Chondrocyte (in vitro differentiated cells): ENCODE data around the gene CTH. TPM values are rescaled to one million over a fixed set of nuclear protein-coding genes. Genes with fewer than 3 reads are reported as not detected.

Source experiments
- DNase-seq: peaks from one replicate; pipeline ENCODE4 v3.0.0; 2021; ENCODE audit warnings: mixed read lengths, low spot score
- H3K27ac Mint-ChIP-seq: one replicate; pipeline ENCODE4 v1.8.0; 2021; ENCODE audit warnings: mild to moderate bottlenecking, moderate library complexity, mixed read lengths; ENCODE audit not compliant: unreplicated experiment
- H3K27me3 Mint-ChIP-seq: 2 replicates; pipeline ENCODE4 v1.8.0; 2021; ENCODE audit warnings: low read depth, mixed read lengths
- H3K36me3 Mint-ChIP-seq: 2 replicates; pipeline ENCODE4 v1.8.0; 2021; ENCODE audit warnings: low read depth, mixed read lengths
- H3K4me1 Mint-ChIP-seq: 2 replicates; pipeline ENCODE4 v1.8.0; 2021; ENCODE audit warnings: low read depth, mild to moderate bottlenecking, mixed read lengths
- H3K4me3 Mint-ChIP-seq: one replicate; pipeline ENCODE4 v1.8.0; 2021; ENCODE audit warnings: mild to moderate bottlenecking, moderate library complexity, mixed read lengths; ENCODE audit not compliant: unreplicated experiment
- H3K9me3 Mint-ChIP-seq: 2 replicates; pipeline ENCODE4 v1.8.0; 2021; ENCODE audit warnings: low read depth, mixed read lengths
- total RNA-seq: library from RNA; stranded (reverse); gene quantifications from 3 replicates; pipeline ENCODE4 v1.2.1, GENCODE V29; 2021
- TF ChIP-seq, protein P1 (sequence below): fragments of 200-600 bp; sonication (generic); IDR thresholded peaks from 2 replicates; pipeline ENCODE4 v1.5.0; 2021; ENCODE audit warnings: antibody characterized with exemption, mild to moderate bottlenecking, moderate library complexity

CTH gene
- total RNA-seq, 1 donor from 2014 or later: 14.9 TPM

DNA sequence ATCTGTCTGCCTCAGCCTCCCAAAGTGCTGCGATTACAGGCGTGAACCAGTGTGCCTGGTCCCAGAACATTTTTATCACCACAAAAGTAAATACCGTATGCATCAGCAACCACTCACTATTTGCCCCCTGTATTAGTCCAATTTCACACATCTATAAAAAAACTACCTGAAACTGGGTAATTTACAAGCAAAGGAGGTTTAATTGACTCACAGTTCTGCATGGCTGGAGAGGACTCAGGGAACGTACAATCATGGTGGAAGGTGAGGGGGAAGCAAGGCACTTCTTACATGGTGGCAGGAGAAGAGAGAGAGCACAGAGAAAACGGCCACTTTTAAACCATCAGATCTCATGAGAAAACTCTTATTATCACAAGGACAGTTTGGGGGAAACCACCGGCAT, 25.6 kb upstream of the CTH start:
- TF ChIP-seq, protein P1, sequence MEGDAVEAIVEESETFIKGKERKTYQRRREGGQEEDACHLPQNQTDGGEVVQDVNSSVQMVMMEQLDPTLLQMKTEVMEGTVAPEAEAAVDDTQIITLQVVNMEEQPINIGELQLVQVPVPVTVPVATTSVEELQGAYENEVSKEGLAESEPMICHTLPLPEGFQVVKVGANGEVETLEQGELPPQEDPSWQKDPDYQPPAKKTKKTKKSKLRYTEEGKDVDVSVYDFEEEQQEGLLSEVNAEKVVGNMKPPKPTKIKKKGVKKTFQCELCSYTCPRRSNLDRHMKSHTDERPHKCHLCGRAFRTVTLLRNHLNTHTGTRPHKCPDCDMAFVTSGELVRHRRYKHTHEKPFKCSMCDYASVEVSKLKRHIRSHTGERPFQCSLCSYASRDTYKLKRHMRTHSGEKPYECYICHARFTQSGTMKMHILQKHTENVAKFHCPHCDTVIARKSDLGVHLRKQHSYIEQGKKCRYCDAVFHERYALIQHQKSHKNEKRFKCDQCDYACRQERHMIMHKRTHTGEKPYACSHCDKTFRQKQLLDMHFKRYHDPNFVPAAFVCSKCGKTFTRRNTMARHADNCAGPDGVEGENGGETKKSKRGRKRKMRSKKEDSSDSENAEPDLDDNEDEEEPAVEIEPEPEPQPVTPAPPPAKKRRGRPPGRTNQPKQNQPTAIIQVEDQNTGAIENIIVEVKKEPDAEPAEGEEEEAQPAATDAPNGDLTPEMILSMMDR: no peak
- Mint-ChIP-seq H3K4me3 (no peak overlapping the region), H3K4me1 (no peaks in the 10 kb centered on the region), H3K27me3 (peaks cover 1% of the 10 kb centered on the region), H3K36me3 (no peaks in the 10 kb centered on the region), H3K27ac (no peak overlapping the region), H3K9me3 (no peaks in the 10 kb centered on the region)
- no peak for DNase-seq

DNA sequence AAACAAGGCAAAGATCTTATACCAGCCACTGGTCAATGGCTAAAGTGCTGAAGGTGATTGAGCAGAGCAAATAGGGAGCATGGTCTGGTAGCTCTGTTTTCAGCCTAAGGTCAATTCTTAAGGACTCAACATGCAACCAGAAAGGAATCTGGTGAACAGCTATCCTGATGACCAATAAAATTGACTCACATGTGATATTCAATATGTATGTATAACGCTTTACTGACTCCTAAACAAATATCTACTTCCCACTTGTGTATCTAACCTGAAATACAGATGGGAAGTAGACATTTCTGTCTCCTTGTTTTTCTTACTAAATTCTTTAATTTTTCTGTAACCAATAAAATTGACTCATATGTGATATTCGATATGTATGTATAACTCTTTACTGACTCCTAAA, 24.9 kb upstream of the CTH start:
- Mint-ChIP-seq H3K27me3 (peaks cover 1% of the 10 kb centered on the region), H3K36me3 (no peaks in the 10 kb centered on the region), H3K4me3 (no peak overlapping the region), H3K27ac (no peak overlapping the region), H3K9me3 (no peaks in the 10 kb centered on the region), H3K4me1 (no peaks in the 10 kb centered on the region)
- DNase-seq: no peak
- TF ChIP-seq, protein P1: no peak

DNA sequence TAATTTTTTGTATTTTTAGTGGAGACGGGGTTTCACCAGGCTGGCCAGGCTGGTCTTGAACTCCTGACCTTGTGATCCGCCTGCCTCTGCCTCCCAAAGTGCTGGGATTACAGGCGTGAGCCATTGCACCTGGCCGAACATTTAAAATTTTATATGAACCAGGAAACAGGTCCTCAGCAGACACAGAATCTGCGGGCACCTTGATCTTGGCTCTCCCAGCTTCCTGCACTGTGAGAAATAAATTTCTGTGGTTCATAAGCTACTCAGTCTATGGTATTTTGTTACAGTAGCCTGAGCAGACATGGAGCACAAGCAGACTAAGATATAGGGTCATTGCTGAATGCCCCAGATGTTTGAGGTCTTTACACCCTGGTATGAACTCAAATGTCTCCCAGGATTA, 23.6 kb upstream of the CTH start:
- no peaks in the 10 kb centered on the region for H3K9me3 Mint-ChIP-seq

DNA sequence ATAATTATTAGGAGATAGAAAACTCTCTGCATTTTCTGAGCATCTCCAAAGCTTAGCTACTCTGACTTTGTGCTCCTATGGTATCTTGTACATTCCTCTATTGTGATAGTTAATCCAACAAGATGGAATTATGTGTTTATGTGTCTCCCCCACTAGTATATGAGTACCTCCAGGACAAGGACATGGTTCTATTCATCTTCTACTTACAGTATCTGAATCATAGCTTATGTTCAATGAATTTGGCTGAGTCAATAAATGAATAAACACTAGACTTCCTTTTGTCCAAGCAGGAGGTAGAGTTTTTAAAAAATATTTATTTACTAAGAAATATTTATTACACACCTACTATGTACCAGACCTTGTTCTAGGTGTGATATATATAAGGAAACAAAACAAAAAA, 18.4 kb upstream of the CTH start:
- peaks cover 11% of the 10 kb centered on the region for H3K27me3 Mint-ChIP-seq
- H3K4me1 Mint-ChIP-seq: no peaks in the 10 kb centered on the region
- H3K27ac Mint-ChIP-seq: no peak overlapping the region
- no peaks in the 10 kb centered on the region for H3K36me3 Mint-ChIP-seq
- no peaks in the 10 kb centered on the region for H3K9me3 Mint-ChIP-seq
- H3K4me3 Mint-ChIP-seq: no peak overlapping the region
- TF ChIP-seq, protein P1: no peak
- DNase-seq: no peak

More for the DNA sequence above, 23.6 kb upstream of the CTH start:
- Mint-ChIP-seq H3K27me3 (peaks cover 1% of the 10 kb centered on the region), H3K4me3 (no peak overlapping the region), H3K27ac (no peak overlapping the region), H3K4me1 (no peaks in the 10 kb centered on the region), H3K36me3 (no peaks in the 10 kb centered on the region)
- no peak for DNase-seq
- TF ChIP-seq, protein P1: no peak

GRCh38 chr1:70396607-70397006, 14.5 kb upstream of the CTH start:
- TF ChIP-seq, protein P1: no peak
- H3K27ac Mint-ChIP-seq: no peak overlapping the region
- peaks cover 10% of the 10 kb centered on the region for H3K27me3 Mint-ChIP-seq
- H3K4me3 Mint-ChIP-seq: no peak overlapping the region
- H3K36me3 Mint-ChIP-seq: no peaks in the 10 kb centered on the region
- H3K4me1 Mint-ChIP-seq: no peaks in the 10 kb centered on the region
- DNase-seq: no peak
- H3K9me3 Mint-ChIP-seq: no peaks in the 10 kb centered on the region
